GM12892 (cell line): Measurements from ENCODE around the gene R3HDM2.

Experiments used
- POLR2A ChIP-seq: IDR thresholded peaks from 2 replicates; pipeline ENCODE4 v1.6.1; 2011; ENCODE audit warnings: low read depth, low read length, control low read depth
- POLR2AphosphoS5 ChIP-seq: IDR thresholded peaks from 2 replicates; pipeline ENCODE4 v1.6.1; 2011; ENCODE audit warnings: low read depth, low read length, control low read depth
- TAF1 ChIP-seq: IDR thresholded peaks from 2 replicates; pipeline ENCODE4 v1.6.1; 2011; ENCODE audit warnings: low read depth, mild to moderate bottlenecking, control low read depth, low read length, borderline replicate concordance

DNA sequence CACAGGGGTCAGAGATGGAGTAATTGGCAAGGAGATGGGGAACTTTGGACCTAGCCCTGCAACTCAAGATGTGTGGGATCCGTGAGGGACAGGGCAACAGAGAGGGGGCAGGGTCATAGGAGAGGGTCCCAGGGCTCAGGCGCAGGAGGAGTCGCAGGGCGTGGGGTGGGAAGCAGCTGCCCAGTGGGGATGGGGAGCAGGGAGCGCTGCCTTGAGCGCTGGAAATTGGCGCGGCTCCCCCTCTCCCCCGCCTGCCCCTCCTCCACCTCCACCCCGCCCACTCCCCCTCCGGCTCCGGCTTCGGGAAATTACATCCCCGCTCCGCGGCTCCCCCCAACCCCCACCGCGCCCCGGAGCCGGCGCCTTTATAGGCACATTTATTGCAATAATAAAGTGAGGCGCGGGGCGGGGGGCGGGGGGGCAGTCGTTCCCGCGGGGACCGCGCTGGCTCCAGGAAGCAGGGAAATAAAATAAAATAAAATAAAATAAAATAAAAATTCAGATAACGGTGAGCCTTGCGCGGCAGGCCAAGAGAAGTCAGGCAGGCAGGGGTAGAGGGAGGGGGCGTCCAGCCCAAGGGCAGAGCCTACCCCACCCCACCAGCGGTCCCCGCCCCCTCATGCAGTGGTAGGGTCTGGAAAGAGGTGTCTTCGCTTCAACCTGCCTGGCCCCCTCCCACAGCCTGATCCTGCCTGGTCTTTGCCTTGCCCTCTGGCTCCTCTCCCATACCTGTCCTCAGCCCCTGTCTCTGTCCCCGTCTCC, 210.7 kb downstream of the R3HDM2 start:
- TF ChIP-seq POLR2A (no peak), POLR2AphosphoS5 (no peak), TAF1 (no peak)
